DOHH2 (cell line): ENCODE measurements around the gene HAT1.

Experiments
- H3F3A ChIP-seq: fragments of 200-600 bp; sonication (generic), shearing (Covaris generic); 2 replicates; pipeline ENCODE4 v1.6.0; 2016; ENCODE audit warnings: antibody characterized with exemption, mild to moderate bottlenecking; ENCODE audit not compliant: control insufficient read depth, insufficient read depth
- H3K27ac ChIP-seq: fragments of 200-600 bp; sonication (generic); 2 replicates; pipeline ENCODE4 v1.5.1; 2014; ENCODE audit warnings: low read depth, mild to moderate bottlenecking, low read length, moderate library complexity
- H3K27me3 ChIP-seq: fragments of 200-600 bp; sonication (generic); 2 replicates; pipeline ENCODE4 v1.6.1; 2014; ENCODE audit warnings: mild to moderate bottlenecking, low read length, mixed read lengths; ENCODE audit not compliant: control insufficient read depth
- H3K36me3 ChIP-seq: fragments of 200-600 bp; sonication (generic); 2 replicates; pipeline ENCODE4 v1.6.1; 2014; ENCODE audit warnings: mild to moderate bottlenecking, low read length, moderate library complexity, mixed read lengths; ENCODE audit not compliant: control insufficient read depth
- H3K4me1 ChIP-seq: fragments of 200-600 bp; sonication (generic); 2 replicates; pipeline ENCODE4 v1.6.1; 2014; ENCODE audit warnings: mild to moderate bottlenecking, low read length, mixed read lengths; ENCODE audit not compliant: control insufficient read depth
- H3K4me2 ChIP-seq: fragments of 200-600 bp; sonication (generic); 2 replicates; pipeline ENCODE4 v1.6.0; 2014; ENCODE audit warnings: mild to moderate bottlenecking, low read length, moderate library complexity
- H3K4me3 ChIP-seq: fragments of 200-600 bp; sonication (generic); 2 replicates; pipeline ENCODE4 v1.5.1; 2014; ENCODE audit warnings: mild to moderate bottlenecking, low read length, mixed read lengths
- H3K79me2 ChIP-seq: fragments of 200-600 bp; sonication (generic); 2 replicates; pipeline ENCODE4 v1.6.1; 2014; ENCODE audit warnings: mild to moderate bottlenecking, low read length, mixed read lengths; ENCODE audit not compliant: control insufficient read depth
- H3K9me2 ChIP-seq: fragments of 200-600 bp; sonication (generic); replicated peaks from 2 replicates; pipeline ENCODE4 v1.6.1; 2014; ENCODE audit warnings: mild to moderate bottlenecking, low read length, mixed read lengths; ENCODE audit not compliant: control insufficient read depth
- H3K9me3 ChIP-seq: fragments of 200-600 bp; sonication (generic); 2 replicates; pipeline ENCODE4 v1.6.1; 2014; ENCODE audit warnings: antibody characterized with exemption, low read length, mixed read lengths; ENCODE audit not compliant: control insufficient read depth, insufficient read depth
- H4K20me1 ChIP-seq: fragments of 200-600 bp; sonication (generic); 2 replicates; pipeline ENCODE4 v1.6.0; 2014; ENCODE audit warnings: low read depth, mild to moderate bottlenecking, antibody characterized with exemption, low read length, moderate library complexity; ENCODE audit not compliant: control insufficient read depth, insufficient read depth
- EZH2phosphoT487 ChIP-seq: fragments of 200-600 bp; sonication (generic); IDR thresholded peaks from 2 replicates; pipeline ENCODE4 v1.6.1; 2017; ENCODE audit warnings: borderline replicate concordance, mild to moderate bottlenecking, antibody characterized with exemption, low read length, moderate library complexity, mixed read lengths
- TF ChIP-seq, protein P1 (sequence below): fragments of 200-600 bp; sonication (generic); IDR thresholded peaks from one replicate; pipeline ENCODE4 v1.5.1; 2014; ENCODE audit warnings: antibody characterized with exemption, mild to moderate bottlenecking, low read depth, low read length; ENCODE audit not compliant: poor library complexity, severe bottlenecking

Gene HAT1

DNA sequence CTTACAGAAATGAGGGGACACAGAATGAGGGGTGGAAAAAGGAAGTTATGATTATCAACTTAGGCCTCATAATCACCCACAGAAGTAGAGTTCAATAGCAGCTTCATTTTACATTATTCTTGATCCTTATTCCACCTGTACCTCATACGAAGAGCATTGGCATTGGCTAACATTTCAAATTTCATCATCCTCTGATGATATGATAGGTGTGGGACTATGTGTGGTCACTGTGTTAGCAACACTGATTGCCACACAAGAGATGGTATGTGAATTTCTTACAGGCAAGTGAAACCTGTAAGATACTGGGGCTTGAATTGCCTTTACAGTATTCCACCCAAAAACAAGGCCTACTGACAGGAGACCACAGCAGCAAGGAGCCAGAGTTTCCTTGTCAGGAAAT is 14.0 kb upstream of the HAT1 start:
- Histone ChIP-seq H3K27ac (no peak overlapping the region), H3K79me2 (no peaks in the 10 kb centered on the region), H3K4me3 (no peak overlapping the region), H3K4me2 (no peak overlapping the region), H3K4me1 (peaks cover 4% of the 10 kb centered on the region), H3K27me3 (peaks cover 6% of the 10 kb centered on the region; the same call in 1 of the 2 replicates), H3K36me3 (no peaks in the 10 kb centered on the region), H3K9me2 (no peaks in the 10 kb centered on the region), H3F3A (no peaks in the 10 kb centered on the region), H4K20me1 (no peaks in the 10 kb centered on the region), H3K9me3 (no peaks in the 10 kb centered on the region)
- TF ChIP-seq EZH2phosphoT487, result no peak
- TF ChIP-seq, protein P1, sequence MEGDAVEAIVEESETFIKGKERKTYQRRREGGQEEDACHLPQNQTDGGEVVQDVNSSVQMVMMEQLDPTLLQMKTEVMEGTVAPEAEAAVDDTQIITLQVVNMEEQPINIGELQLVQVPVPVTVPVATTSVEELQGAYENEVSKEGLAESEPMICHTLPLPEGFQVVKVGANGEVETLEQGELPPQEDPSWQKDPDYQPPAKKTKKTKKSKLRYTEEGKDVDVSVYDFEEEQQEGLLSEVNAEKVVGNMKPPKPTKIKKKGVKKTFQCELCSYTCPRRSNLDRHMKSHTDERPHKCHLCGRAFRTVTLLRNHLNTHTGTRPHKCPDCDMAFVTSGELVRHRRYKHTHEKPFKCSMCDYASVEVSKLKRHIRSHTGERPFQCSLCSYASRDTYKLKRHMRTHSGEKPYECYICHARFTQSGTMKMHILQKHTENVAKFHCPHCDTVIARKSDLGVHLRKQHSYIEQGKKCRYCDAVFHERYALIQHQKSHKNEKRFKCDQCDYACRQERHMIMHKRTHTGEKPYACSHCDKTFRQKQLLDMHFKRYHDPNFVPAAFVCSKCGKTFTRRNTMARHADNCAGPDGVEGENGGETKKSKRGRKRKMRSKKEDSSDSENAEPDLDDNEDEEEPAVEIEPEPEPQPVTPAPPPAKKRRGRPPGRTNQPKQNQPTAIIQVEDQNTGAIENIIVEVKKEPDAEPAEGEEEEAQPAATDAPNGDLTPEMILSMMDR, result no peak

- TF ChIP-seq, protein P1, result no peak
- TF ChIP-seq EZH2phosphoT487, result no peak
Observed at GRCh38 chr2:171909266-171909665, 13.0 kb upstream of the HAT1 start.

DNA sequence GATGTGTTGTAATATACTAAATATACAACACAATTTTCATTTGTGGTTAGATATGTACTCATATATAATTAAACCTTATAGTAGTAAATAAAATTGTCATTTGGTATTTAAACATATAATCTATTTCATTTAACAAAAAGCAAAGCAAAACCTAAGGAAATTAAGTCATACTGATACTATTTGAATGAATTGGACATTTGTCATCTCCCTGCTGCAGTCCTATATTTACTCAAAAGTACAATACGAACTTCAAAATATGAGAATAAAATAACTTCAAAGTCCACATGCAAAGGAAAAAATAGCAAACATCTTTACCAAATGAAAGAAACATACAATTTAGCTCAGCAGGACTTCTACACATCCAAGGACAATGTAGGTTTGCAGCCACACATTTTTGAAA is 11.8 kb upstream of the HAT1 start:
- TF ChIP-seq, protein P1, result no peak
- no peak for TF ChIP-seq EZH2phosphoT487
- Histone ChIP-seq H3K27me3 (0 out of 2 replicates have a peak, but pooled peaks cover 2% of the 10 kb centered on the region), H3K4me1 (no peaks in the 10 kb centered on the region), H3K27ac (no peak overlapping the region), H3F3A (no peaks in the 10 kb centered on the region), H3K9me2 (no peaks in the 10 kb centered on the region), H3K79me2 (no peaks in the 10 kb centered on the region), H3K9me3 (no peaks in the 10 kb centered on the region), H3K36me3 (no peaks in the 10 kb centered on the region), H4K20me1 (no peaks in the 10 kb centered on the region), H3K4me2 (no peak overlapping the region), H3K4me3 (no peak overlapping the region)

More at GRCh38 chr2:171909266-171909665, 13.0 kb upstream of the HAT1 start:
- Histone ChIP-seq H3K9me2 (no peaks in the 10 kb centered on the region), H3K27ac (no peak overlapping the region), H3K4me1 (no peaks in the 10 kb centered on the region), H3F3A (no peaks in the 10 kb centered on the region), H3K4me3 (no peak overlapping the region), H3K79me2 (no peaks in the 10 kb centered on the region), H3K27me3 (peaks cover 4% of the 10 kb centered on the region; the same call in 1 of the 2 replicates), H3K9me3 (no peaks in the 10 kb centered on the region), H3K4me2 (no peak overlapping the region), H4K20me1 (no peaks in the 10 kb centered on the region), H3K36me3 (no peaks in the 10 kb centered on the region)
